Upper lobe of right lung (tissue), 1 donor: Measurements from ENCODE around the gene CDSN. TPM values are rescaled to one million over a fixed set of nuclear protein-coding genes. Genes with fewer than 3 reads are reported as not detected.

Experiments used
- ATAC-seq: fragments of 200-7000 bp; cut with Tn5 transposase; one replicate; pipeline ENCODE4 v1.9.1; 2020; ENCODE audit warnings: mild to moderate bottlenecking, moderate library complexity
- DNase-seq: peaks from one replicate; pipeline ENCODE4 v3.0.0-alpha.2; 2020
- H3K27ac ChIP-seq: fragments of 200-600 bp; one replicate; pipeline ENCODE4 v1.8.0; 2022
- H3K27me3 ChIP-seq: fragments of 200-600 bp; one replicate; pipeline ENCODE4 v1.8.0; 2022; ENCODE audit warnings: mild to moderate bottlenecking
- H3K36me3 ChIP-seq: fragments of 200-600 bp; one replicate; pipeline ENCODE4 v1.8.0; 2022
- H3K4me1 ChIP-seq: fragments of 200-600 bp; one replicate; pipeline ENCODE4 v1.8.0; 2022
- H3K4me3 ChIP-seq: fragments of 200-600 bp; one replicate; pipeline ENCODE4 v1.8.0; 2022; ENCODE audit warnings: mild to moderate bottlenecking
- H3K9me3 ChIP-seq: fragments of 200-600 bp; one replicate; pipeline ENCODE4 v1.8.0; 2022
- intact Hi-C: fragments of 100-400 bp; cut with DNase I; formaldehyde crosslinking; loops from one replicate; pipeline ENCODE4 v1.11.0; 2022
- total RNA-seq: library from RNA; stranded (reverse); fragmentation: NEBNext Ultra II Directional; extraction: Animal tissue kit (Norgen Biotek cat#: 25700); gene quantifications from one replicate; pipeline ENCODE4 v1.2.1, GENCODE V29; 2021
- TF ChIP-seq, protein P1 (sequence below): fragments of 200-600 bp; IDR thresholded peaks from one replicate; pipeline ENCODE4 v1.8.0; 2022; ENCODE audit warnings: antibody characterized with exemption
- donor health status: DM: no; HTN: yes; CAD: no; lungs with severe emphysema.

The CDSN gene
- total RNA-seq, 1 donor from 2014 or later = not detected

DNA sequence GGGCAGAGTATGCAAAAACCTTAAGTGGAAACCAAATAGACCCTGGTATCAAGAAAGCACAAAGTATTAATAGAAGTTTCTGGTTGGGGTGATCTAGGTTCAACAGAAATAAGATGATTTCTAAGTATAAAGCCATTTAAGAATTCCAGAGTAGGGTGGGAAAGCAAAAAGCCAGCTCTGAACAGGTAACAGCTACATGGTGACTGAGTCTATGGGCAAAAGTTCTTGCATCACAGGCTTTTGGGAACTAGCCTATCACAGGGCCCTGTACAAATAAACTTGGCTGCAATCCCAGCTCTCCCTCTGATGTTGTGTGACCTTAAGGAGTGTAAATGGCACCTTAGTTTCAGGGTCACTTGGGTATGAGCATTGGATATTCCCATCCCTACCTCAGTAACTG, 43.7 kb upstream of the CDSN start:
- peak; percentile 68 for ATAC-seq
- Histone ChIP-seq H3K27me3 (no peaks in the 10 kb centered on the region), H3K4me3 (no peak overlapping the region), H3K9me3 (no peaks in the 10 kb centered on the region), H3K4me1 (peaks cover 2% of the 10 kb centered on the region), H3K36me3 (no peaks in the 10 kb centered on the region), H3K27ac (no peak overlapping the region)
- intact Hi-C loops = no loop called here
- TF ChIP-seq, protein P1, sequence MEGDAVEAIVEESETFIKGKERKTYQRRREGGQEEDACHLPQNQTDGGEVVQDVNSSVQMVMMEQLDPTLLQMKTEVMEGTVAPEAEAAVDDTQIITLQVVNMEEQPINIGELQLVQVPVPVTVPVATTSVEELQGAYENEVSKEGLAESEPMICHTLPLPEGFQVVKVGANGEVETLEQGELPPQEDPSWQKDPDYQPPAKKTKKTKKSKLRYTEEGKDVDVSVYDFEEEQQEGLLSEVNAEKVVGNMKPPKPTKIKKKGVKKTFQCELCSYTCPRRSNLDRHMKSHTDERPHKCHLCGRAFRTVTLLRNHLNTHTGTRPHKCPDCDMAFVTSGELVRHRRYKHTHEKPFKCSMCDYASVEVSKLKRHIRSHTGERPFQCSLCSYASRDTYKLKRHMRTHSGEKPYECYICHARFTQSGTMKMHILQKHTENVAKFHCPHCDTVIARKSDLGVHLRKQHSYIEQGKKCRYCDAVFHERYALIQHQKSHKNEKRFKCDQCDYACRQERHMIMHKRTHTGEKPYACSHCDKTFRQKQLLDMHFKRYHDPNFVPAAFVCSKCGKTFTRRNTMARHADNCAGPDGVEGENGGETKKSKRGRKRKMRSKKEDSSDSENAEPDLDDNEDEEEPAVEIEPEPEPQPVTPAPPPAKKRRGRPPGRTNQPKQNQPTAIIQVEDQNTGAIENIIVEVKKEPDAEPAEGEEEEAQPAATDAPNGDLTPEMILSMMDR = no peak
- DNase-seq = no peak

DNA sequence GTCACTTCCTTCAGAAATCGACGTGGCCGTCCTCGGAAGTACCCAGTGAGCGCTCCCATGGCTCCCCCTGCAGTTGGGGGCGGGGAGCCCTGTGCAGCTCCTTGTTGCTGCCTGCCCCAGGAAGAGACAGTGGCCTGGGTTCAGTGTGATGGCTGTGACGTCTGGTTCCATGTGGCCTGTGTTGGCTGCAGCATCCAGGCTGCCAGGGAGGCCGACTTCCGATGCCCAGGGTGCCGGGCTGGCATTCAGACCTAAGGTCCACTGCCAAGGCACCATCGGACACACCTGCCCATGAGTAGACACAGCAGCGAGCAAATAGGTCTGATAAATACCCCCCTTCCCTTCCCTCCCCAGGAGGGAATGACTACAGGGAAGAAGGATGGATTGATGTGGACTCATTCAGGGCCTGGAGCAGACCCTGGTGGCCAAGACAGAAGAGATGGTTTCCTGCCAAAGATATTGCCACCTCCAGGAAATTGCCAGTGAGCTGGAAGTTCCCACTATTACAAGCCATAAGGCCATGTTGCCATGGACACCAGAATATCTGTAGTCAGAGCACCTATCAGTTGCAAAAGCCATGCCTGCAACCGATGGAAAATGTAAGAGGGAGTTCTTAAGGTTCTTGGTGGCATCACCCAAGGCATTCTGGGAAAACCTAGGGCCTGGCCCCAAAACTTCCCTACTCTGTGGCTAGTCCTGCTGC, 42.4 kb upstream of the CDSN start:
- peaks cover 6% of the 10 kb centered on the region for H3K4me1 ChIP-seq
- no peaks in the 10 kb centered on the region for H3K27me3 ChIP-seq
- H3K9me3 ChIP-seq = no peaks in the 10 kb centered on the region
- intact Hi-C loops = no loop called here
- H3K36me3 ChIP-seq = no peaks in the 10 kb centered on the region
- no peak overlapping the region for H3K4me3 ChIP-seq
- ATAC-seq = no peak
- DNase-seq = no peak
- TF ChIP-seq, protein P1 = no peak
- H3K27ac ChIP-seq = no peak overlapping the region

DNA sequence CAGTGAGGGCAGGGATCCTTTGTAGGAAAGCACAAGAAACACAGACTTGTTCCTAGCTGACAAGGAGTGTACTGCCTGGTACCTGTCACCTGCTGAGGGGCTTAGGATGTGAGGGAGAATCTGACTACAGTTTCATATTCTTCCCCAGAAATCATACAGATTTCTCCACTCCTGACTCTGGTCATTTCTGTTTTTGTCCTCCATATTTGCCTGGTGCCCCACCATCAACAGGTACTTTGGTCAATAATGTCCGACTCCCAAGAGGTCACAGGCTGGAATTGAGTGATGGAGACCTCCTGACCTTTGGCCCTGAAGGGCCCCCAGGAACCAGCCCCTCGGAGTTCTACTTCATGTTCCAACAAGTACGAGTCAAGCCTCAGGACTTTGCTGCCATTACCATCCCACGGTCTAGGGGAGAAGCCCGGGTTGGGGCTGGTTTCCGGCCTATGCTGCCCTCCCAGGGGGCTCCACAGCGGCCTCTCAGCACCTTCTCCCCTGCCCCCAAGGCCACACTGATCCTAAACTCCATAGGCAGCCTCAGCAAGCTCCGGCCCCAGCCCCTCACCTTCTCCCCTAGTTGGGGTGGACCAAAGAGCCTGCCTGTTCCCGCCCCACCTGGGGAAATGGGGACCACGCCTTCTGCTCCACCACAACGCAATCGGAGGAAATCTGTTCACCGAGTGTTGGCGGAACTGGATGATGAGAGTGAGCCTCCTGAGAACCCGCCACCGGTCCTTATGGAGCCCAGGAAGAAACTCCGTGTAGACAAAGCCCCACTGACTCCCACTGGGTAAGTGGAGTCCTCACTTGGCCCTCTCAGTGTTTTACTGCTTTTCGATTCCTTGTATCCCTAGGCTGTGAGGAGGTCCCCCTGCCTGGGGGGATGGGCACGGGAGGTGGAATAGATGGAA, 41.2 kb upstream of the CDSN start:
- TF ChIP-seq, protein P1 = no peak

DNA sequence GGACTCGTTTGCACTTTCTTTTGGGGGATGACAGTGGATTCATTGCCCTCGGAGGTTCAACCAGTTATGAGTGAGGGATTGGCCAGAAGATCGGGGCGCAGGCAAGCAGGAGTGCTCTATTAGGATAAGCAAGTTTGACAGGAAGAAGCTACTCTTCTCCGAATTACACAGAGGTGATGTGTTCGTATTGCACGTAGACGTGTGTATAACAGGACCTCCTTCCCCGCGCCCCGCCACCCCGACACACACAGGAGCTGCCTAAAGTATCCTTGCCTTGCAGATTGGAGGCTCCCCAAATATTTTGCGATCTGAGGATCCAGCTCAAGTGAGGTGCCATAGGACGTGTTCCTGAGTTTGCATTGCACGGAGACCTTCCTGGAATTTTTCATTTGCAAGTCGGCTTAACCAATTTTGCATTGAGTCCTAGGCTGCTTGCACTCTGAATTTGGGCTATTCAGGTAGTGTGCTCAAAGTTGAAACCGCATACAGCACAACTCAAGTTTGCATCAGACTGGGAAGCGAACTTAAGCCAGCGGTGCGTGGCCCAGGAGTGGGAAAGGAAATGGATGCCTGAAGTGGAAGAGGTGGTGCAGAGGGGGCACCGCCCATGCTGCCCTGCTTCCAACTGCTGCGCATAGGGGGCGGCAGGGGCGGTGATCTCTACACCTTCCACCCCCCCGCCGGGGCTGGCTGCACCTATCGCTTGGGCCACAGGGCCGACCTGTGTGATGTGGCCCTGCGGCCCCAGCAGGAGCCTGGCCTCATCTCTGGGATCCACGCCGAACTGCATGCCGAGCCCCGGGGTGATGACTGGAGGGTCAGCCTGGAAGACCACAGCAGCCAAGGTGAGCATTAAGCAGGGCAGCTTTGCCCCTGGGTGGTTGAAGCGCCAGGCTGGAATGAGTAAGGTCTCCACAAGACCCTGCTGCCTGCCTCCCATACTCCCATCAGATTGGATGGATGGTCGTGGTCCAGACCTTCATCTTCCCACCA, 38.9 kb upstream of the CDSN start:
- H3K4me3 ChIP-seq = peak overlapping the region; percentile 70
- intact Hi-C loops = no loop called here
- no peak overlapping the region for H3K27ac ChIP-seq

More for the DNA sequence above, 41.2 kb upstream of the CDSN start:
- Histone ChIP-seq H3K4me1 (peaks cover 11% of the 10 kb centered on the region), H3K27ac (no peak overlapping the region), H3K4me3 (no peak overlapping the region), H3K9me3 (no peaks in the 10 kb centered on the region), H3K27me3 (no peaks in the 10 kb centered on the region), H3K36me3 (no peaks in the 10 kb centered on the region)
- ATAC-seq (no peak), DNase-seq (no peak)
- intact Hi-C loops = no loop called here

More for the DNA sequence above, 38.9 kb upstream of the CDSN start:
- TF ChIP-seq, protein P1 = no peak
- H3K36me3 ChIP-seq = no peaks in the 10 kb centered on the region
- no peak for DNase-seq
- no peaks in the 10 kb centered on the region for H3K27me3 ChIP-seq
- ATAC-seq = no peak
- H3K9me3 ChIP-seq = no peaks in the 10 kb centered on the region
- H3K4me1 ChIP-seq = peaks cover 11% of the 10 kb centered on the region
